OCI-LY7 (cell line): ENCODE measurements around the gene SMAD5.

Experiments used
- CTCF ChIP-seq: fragments of 200-600 bp; sonication (generic); conservative IDR thresholded peaks from 2 replicates; pipeline ENCODE4 v1.5.1; 2014; ENCODE audit warnings: mild to moderate bottlenecking, antibody characterized with exemption, low read length, moderate library complexity, mixed read lengths
- EZH2phosphoT487 ChIP-seq: fragments of 200-600 bp; sonication (generic); IDR thresholded peaks from 2 replicates; pipeline ENCODE4 v1.6.1; 2018; ENCODE audit warnings: low read depth, borderline replicate concordance, mild to moderate bottlenecking, mixed run types, antibody characterized with exemption, low read length, moderate library complexity, mixed read lengths

GRCh38 chr5:136193322-136193935, 60.8 kb downstream of the SMAD5 start:
- TF ChIP-seq CTCF (no peak), EZH2phosphoT487 (no peak)
